ENCODE data around the gene CLCN7. TPM values are rescaled to one million over a fixed set of nuclear protein-coding genes. Genes with fewer than 3 reads are reported as not detected.

Gene CLCN7
- total RNA-seq, 1 experiment from 2014 or later: 60.0 TPM

DNA sequence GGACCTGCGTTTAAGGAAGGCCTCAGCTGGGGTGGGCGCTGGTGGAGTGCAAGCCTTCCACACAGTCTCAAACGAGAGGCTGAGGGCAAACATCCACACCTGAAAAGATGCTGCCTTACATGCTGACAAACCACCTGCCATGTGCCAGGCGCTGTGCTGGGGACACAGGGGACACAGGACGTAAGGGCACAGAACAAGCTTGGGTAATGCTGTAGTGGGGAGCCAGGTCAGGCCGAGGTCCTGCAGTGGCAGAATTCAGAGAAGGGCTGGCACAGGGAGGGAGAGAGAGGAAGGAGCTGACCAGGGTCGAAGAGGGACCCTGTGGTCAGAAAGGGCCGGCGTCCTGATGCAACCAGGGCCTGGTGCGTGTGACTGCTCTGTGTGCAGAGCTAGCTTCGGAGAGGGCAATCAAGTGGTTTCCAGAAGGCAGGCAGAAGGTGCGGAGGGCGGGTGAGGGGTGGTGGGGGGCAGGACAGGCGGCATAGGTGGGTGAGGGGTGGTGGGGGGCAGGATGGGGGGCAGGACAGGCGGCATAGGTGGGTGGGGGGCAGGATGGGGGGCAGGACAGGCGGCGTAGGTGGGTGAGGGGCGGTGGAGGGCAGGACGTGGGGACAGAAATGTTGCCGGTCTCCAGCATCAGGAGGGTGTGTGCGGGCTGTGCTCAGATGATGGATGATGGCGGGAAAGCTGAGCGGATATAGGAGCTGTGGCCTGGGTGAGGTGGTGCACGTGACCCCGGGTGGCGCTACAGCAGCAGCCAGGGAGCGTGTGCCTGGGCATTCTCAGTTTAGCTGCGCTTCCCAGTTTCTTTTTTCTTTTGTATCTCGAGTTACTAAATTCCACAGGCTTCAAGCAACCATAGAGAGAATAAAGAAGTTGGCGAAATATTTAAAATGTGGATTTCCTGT, 37.1 kb upstream of the CLCN7 start:
- ChIA-PET CTCF (no interaction called here), POLR2A (no interaction called here)
- H3K36me3 Mint-ChIP-seq (ENCODE audit: insufficient read depth, unreplicated experiment): peaks cover 4% of the 10 kb centered on the region
- H3K27me3 Mint-ChIP-seq (ENCODE audit: insufficient read depth, unreplicated experiment): no peaks in the 10 kb centered on the region
- H3K9me3 Mint-ChIP-seq (ENCODE audit: unreplicated experiment): no peaks in the 10 kb centered on the region
- no peaks in the 10 kb centered on the region for H3K4me1 Mint-ChIP-seq (ENCODE audit: insufficient read depth, unreplicated experiment)
- no peak for DNase-seq (ENCODE audit: unreplicated experiment)
- peak overlapping the region; percentile 67 for H3K27ac Mint-ChIP-seq (ENCODE audit: low read depth, unreplicated experiment)
- intact Hi-C loops (cut with micrococcal nuclease): no loop called here
- TF ChIP-seq, protein P1, sequence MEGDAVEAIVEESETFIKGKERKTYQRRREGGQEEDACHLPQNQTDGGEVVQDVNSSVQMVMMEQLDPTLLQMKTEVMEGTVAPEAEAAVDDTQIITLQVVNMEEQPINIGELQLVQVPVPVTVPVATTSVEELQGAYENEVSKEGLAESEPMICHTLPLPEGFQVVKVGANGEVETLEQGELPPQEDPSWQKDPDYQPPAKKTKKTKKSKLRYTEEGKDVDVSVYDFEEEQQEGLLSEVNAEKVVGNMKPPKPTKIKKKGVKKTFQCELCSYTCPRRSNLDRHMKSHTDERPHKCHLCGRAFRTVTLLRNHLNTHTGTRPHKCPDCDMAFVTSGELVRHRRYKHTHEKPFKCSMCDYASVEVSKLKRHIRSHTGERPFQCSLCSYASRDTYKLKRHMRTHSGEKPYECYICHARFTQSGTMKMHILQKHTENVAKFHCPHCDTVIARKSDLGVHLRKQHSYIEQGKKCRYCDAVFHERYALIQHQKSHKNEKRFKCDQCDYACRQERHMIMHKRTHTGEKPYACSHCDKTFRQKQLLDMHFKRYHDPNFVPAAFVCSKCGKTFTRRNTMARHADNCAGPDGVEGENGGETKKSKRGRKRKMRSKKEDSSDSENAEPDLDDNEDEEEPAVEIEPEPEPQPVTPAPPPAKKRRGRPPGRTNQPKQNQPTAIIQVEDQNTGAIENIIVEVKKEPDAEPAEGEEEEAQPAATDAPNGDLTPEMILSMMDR (IDR thresholded peaks at IDR 0.05; ENCODE audit: unreplicated experiment): no peak
- H3K4me3 Mint-ChIP-seq (ENCODE audit: unreplicated experiment): no peak overlapping the region
- BruUV-seq (replicated peaks): no TSS peak

DNA sequence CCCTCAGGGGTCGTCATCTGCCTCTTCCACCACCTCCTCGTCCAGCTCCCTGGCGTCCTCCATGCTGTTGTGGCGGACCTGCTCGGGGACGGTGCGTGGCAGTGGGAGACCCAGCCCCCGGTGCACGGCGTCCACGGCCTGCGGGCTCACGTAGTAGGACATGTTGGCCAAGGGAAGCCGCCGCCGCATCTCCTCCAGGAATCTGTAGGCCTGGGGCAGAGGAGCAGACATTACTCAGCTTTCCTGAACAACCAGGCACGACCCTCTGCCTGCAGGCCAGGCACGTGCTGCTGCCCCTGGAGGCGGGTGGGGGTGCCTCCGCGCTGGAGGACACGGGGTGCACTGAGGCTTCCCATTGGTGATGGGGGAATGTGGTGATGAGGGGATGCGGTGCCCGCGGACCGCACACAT, 36.1 kb upstream of the CLCN7 start:
- CTCF ChIA-PET: interaction anchor here (0.6 kb wide), 1 partner anchor 610 kb away, joined by 3 read pairs; no protein-coding TSS in a partner anchor
- no TSS peak for BruUV-seq (replicated peaks)
- TF ChIP-seq, protein P1 (IDR thresholded peaks at IDR 0.05; ENCODE audit: unreplicated experiment): no peak
- H3K9me3 Mint-ChIP-seq (ENCODE audit: unreplicated experiment): no peaks in the 10 kb centered on the region
- peaks cover 4% of the 10 kb centered on the region for H3K36me3 Mint-ChIP-seq (ENCODE audit: insufficient read depth, unreplicated experiment)
- intact Hi-C loops (cut with micrococcal nuclease): no loop called here
- H3K27me3 Mint-ChIP-seq (ENCODE audit: insufficient read depth, unreplicated experiment): no peaks in the 10 kb centered on the region
- no peak for DNase-seq (ENCODE audit: unreplicated experiment)
- H3K4me1 Mint-ChIP-seq (ENCODE audit: insufficient read depth, unreplicated experiment): no peaks in the 10 kb centered on the region
- no peak overlapping the region for H3K27ac Mint-ChIP-seq (ENCODE audit: low read depth, unreplicated experiment)
- H3K4me3 Mint-ChIP-seq (ENCODE audit: unreplicated experiment): no peak overlapping the region
- POLR2A ChIA-PET: no interaction called here

DNA sequence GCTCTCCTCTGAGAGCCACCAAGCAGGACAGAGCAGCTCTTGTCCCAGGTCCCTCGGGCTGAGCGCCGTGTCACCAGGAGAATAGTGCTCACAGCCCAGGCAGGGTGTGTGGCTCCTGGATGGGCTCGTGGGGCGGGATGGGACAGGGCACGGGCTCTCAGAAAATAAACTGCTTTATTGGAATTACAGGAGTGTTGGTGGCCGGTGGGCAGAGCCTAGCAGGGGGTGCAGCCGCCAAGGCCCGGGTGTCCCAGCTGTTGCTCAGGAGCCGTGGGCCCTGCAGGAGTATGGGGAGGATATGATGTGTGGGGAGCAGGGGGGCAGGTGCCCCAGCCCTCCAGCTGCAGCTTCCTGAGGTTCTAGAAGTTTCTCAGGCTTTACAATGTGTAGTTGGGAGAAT, 35.4 kb upstream of the CLCN7 start:
- BruUV-seq (replicated peaks): no TSS peak
- H3K9me3 Mint-ChIP-seq (ENCODE audit: unreplicated experiment): no peaks in the 10 kb centered on the region
- no peak overlapping the region for H3K27ac Mint-ChIP-seq (ENCODE audit: low read depth, unreplicated experiment)
- TF ChIP-seq, protein P1 (IDR thresholded peaks at IDR 0.05; ENCODE audit: unreplicated experiment): no peak
- DNase-seq (ENCODE audit: unreplicated experiment): no peak
- no peak overlapping the region for H3K4me3 Mint-ChIP-seq (ENCODE audit: unreplicated experiment)
- CTCF ChIA-PET: interaction anchor here (0.6 kb wide), 1 partner anchor 609 kb away, joined by 3 read pairs; no protein-coding TSS in a partner anchor
- no peaks in the 10 kb centered on the region for H3K27me3 Mint-ChIP-seq (ENCODE audit: insufficient read depth, unreplicated experiment)
- POLR2A ChIA-PET: no interaction called here
- intact Hi-C loops (cut with micrococcal nuclease): no loop called here
- no peaks in the 10 kb centered on the region for H3K4me1 Mint-ChIP-seq (ENCODE audit: insufficient read depth, unreplicated experiment)
- H3K36me3 Mint-ChIP-seq (ENCODE audit: insufficient read depth, unreplicated experiment): peaks cover 4% of the 10 kb centered on the region

DNA sequence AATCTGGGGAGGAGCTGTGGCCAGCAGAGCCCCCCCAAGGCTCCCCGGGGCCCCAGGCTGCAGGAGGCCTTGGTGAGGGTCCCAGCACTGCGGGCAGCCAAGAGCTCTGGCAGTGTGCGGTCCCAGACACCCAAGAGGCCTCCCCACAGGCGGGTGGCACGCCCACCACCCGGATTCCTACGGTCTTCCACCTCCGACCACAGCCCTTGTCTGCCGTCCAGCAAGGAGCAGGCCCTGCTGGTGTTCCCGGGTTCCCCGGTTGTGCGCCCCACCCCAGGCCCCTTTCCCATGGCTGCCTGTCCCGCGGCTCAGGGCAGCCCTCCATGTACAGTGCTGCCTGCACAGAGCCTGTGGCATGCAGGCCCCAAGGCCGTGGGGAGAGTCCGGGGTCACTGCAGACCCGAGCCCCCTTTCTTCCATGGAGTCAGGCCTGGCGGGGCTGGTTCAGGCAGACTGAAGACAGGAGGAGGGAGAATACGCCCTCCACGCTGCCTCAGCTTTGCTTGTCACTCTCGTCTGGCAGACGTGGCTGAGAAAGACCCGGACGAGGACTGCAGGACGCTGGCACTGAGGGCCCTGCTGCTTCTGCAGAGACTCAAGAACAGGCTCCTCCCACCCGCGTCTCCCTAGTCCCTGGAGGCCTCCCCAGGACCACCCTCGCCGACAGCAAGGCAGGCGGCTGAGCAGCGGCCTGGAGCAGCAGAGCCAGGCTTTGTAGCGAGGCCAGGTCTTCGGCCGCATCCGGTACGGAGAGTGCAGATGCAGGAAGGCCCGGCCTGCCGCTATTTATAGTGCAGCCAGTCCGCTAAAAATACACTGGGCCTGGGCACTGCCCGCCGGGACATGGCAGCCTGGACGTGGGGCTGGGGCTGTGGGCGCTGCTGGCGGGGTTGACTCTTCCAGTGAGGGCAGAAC, 34.7 kb upstream of the CLCN7 start:
- TF ChIP-seq, protein P1 (IDR thresholded peaks at IDR 0.05; ENCODE audit: unreplicated experiment): no peak
- Mint-ChIP-seq H3K27ac (ENCODE audit: low read depth, unreplicated experiment) (no peak overlapping the region), H3K27me3 (ENCODE audit: insufficient read depth, unreplicated experiment) (no peaks in the 10 kb centered on the region), H3K4me1 (ENCODE audit: insufficient read depth, unreplicated experiment) (no peaks in the 10 kb centered on the region), H3K4me3 (ENCODE audit: unreplicated experiment) (no peak overlapping the region), H3K36me3 (ENCODE audit: insufficient read depth, unreplicated experiment) (peaks cover 4% of the 10 kb centered on the region), H3K9me3 (ENCODE audit: unreplicated experiment) (no peaks in the 10 kb centered on the region)
- intact Hi-C loops (cut with micrococcal nuclease): no loop called here
- BruUV-seq (replicated peaks): no TSS peak
- ChIA-PET CTCF (no interaction called here), POLR2A (no interaction called here)
- DNase-seq (ENCODE audit: unreplicated experiment): no peak
